A673 (cell line): ENCODE results near the gene SERINC3. TPM values are rescaled to one million over a fixed set of nuclear protein-coding genes. Genes with fewer than 3 reads are reported as not detected.

ENCODE experiments used
- BruUV-seq: library from RNA; stranded (reverse); fragments of 400-500 nt; replicated peaks from 2 replicates; lab custom pipeline; 2021; lab: Mats Ljungman, UMichigan
- CTCF ChIA-PET: fragments of 300-600 bp; sonication (Branson Sonifier 250); formaldehyde crosslinking; loops from one replicate; lab custom pipeline; 2022; ENCODE audit warnings: antibody characterized with exemption; lab: Charles Lee
- POLR2A ChIA-PET: fragments of 300-600 bp; sonication (Branson Sonifier 250); formaldehyde crosslinking; loops from one replicate; lab custom pipeline; 2022; ENCODE audit warnings: antibody characterized with exemption; ENCODE audit not compliant: low non-redundant PET; lab: Charles Lee
- DNase-seq: peaks from one replicate; pipeline ENCODE4 v3.0.0-alpha.2; 2015; ENCODE audit warnings: low spot score
- H3K27ac ChIP-seq: fragments of 200-600 bp; sonication (generic); 2 replicates; pipeline ENCODE4 v1.5.1; 2016; ENCODE audit warnings: mixed run types, low read depth, mild to moderate bottlenecking, mixed read lengths, antibody characterized with exemption, low read length; ENCODE audit not compliant: poor library complexity, severe bottlenecking
- H3K27me3 ChIP-seq: fragments of 200-600 bp; sonication (generic); replicated peaks from 2 replicates; pipeline ENCODE4 v1.6.1; 2017; ENCODE audit warnings: mixed run types, low read depth, mild to moderate bottlenecking, mixed read lengths, antibody characterized with exemption, low read length; ENCODE audit not compliant: insufficient read depth, poor library complexity
- H3K36me3 ChIP-seq: fragments of 200-600 bp; sonication (generic); 2 replicates; pipeline ENCODE4 v1.6.1; 2016; ENCODE audit warnings: mixed run types, mild to moderate bottlenecking, mixed read lengths, antibody characterized with exemption, low read length; ENCODE audit not compliant: insufficient read depth, poor library complexity, severe bottlenecking
- H3K4me1 ChIP-seq: fragments of 200-600 bp; sonication (generic); 2 replicates; pipeline ENCODE4 v1.6.1; 2017; ENCODE audit warnings: mixed run types, mild to moderate bottlenecking, mixed read lengths, antibody characterized with exemption, low read length; ENCODE audit not compliant: insufficient read depth, poor library complexity, severe bottlenecking
- H3K4me3 ChIP-seq: fragments of 200-600 bp; sonication (generic); 2 replicates; pipeline ENCODE4 v1.5.1; 2016; ENCODE audit warnings: low read depth, mixed run types, mild to moderate bottlenecking, mixed read lengths, low read length; ENCODE audit not compliant: poor library complexity, severe bottlenecking
- H3K9me3 ChIP-seq: fragments of 200-600 bp; sonication (generic); 2 replicates; pipeline ENCODE4 v1.6.1; 2016; ENCODE audit warnings: mixed run types, low read depth, mild to moderate bottlenecking, mixed read lengths, antibody characterized with exemption, low read length; ENCODE audit not compliant: poor library complexity, severe bottlenecking
- EZH2 ChIP-seq: fragments of 200-600 bp; sonication (generic); IDR thresholded peaks from 2 replicates; pipeline ENCODE4 v1.6.1; 2017; ENCODE audit warnings: borderline replicate concordance, low read depth, mild to moderate bottlenecking, mixed read lengths, antibody characterized with exemption, low read length; ENCODE audit not compliant: poor library complexity, severe bottlenecking
- intact Hi-C: fragments of 100-400 bp; cut with micrococcal nuclease; formaldehyde crosslinking; loops from one replicate; pipeline ENCODE4 v1.10.0; 2022; ENCODE audit not compliant: unreplicated experiment
- total RNA-seq: library from RNA; stranded (reverse); gene quantifications from 2 replicates; pipeline ENCODE4 v1.2.3, GENCODE V29; 2021
- TF ChIP-seq, protein P1 (sequence below): fragments of 300-800, 200-600 bp; sonication (generic); conservative IDR thresholded peaks from 2 replicates; pipeline ENCODE4 v1.5.1; 2017; ENCODE audit warnings: low read depth, mild to moderate bottlenecking, antibody characterized with exemption, low read length, moderate library complexity, mixed read lengths

Gene SERINC3
- total RNA-seq, 1 experiment from 2014 or later = 50.5 TPM

DNA sequence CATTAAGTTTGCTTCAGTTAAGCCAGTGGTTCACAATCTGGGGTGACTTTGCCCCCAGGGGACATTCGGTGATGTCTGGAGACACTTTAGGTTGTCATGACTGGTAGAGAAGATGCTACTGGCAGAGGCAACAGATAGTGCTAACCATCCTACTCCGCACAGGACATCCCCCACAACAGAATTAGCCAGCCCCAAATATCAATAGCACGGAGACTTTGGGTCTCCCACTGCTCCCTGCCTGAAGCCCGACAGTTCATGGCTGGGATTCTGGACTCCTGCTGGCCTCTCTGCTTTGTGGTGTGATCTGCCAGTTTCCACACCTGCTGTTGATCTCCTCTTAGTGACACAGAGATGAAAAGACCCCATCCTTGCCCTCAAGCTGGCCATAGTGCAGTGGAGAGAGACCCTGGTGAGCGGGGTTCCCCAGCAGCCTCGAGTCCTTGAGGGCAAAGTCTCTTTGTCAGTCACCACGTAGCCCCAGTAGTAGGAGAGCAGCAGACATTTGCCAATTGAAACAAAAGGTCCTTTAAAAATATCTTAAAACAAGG is 70.9 kb downstream of the SERINC3 start:
- Histone ChIP-seq H3K27ac (no peak overlapping the region), H3K4me3 (no peak overlapping the region), H3K9me3 (no peaks in the 10 kb centered on the region), H3K36me3 (no peaks in the 10 kb centered on the region), H3K27me3 (no peaks in the 10 kb centered on the region), H3K4me1 (no peaks in the 10 kb centered on the region)
- CTCF ChIA-PET = no interaction called here
- no peak for TF ChIP-seq EZH2
- TF ChIP-seq, protein P1, sequence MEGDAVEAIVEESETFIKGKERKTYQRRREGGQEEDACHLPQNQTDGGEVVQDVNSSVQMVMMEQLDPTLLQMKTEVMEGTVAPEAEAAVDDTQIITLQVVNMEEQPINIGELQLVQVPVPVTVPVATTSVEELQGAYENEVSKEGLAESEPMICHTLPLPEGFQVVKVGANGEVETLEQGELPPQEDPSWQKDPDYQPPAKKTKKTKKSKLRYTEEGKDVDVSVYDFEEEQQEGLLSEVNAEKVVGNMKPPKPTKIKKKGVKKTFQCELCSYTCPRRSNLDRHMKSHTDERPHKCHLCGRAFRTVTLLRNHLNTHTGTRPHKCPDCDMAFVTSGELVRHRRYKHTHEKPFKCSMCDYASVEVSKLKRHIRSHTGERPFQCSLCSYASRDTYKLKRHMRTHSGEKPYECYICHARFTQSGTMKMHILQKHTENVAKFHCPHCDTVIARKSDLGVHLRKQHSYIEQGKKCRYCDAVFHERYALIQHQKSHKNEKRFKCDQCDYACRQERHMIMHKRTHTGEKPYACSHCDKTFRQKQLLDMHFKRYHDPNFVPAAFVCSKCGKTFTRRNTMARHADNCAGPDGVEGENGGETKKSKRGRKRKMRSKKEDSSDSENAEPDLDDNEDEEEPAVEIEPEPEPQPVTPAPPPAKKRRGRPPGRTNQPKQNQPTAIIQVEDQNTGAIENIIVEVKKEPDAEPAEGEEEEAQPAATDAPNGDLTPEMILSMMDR = no peak
- no TSS peak for BruUV-seq
- no peak for DNase-seq
- intact Hi-C loops = no loop called here
- POLR2A ChIA-PET = no interaction called here

DNA sequence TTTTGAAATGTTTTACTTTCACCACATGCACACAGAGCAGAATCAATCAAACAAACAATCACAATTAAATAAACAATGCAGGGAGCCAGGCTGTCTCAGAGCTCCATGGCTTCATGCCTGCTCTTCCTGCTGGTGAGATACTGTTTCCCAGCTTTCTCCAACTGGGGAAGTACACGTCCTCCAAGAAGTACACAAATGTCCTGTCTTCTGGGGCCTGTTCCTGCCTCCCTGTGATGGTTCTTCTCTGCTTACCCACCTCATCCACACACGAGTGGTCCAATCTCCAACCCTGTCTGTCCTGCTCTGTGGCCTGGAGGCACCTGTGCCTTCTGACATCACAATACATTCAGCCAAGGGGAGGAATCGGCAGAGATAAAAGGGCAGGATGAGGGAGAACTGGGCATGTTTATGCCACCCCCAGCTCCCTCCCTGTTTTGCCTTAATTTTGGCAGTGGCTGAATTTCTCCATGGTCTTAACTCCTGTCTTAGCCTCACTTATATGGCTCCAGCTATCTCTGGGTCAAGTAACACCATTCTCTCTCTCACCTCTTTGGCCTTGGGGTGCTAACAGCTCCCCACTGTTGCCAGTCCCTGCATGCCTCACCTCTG is 71.5 kb downstream of the SERINC3 start:
- Histone ChIP-seq H3K27me3 (no peaks in the 10 kb centered on the region), H3K4me1 (no peaks in the 10 kb centered on the region), H3K27ac (no peak overlapping the region), H3K4me3 (no peak overlapping the region), H3K36me3 (no peaks in the 10 kb centered on the region), H3K9me3 (no peaks in the 10 kb centered on the region)
- CTCF ChIA-PET = interaction anchor here (0.6 kb wide), 1 partner anchor 1235 kb away, joined by 9 read pairs; no protein-coding TSS in a partner anchor
- no peak for DNase-seq
- no peak for TF ChIP-seq EZH2
- TF ChIP-seq, protein P1 = no peak
- intact Hi-C loops = no loop called here
- POLR2A ChIA-PET = no interaction called here
- BruUV-seq = no TSS peak

DNA sequence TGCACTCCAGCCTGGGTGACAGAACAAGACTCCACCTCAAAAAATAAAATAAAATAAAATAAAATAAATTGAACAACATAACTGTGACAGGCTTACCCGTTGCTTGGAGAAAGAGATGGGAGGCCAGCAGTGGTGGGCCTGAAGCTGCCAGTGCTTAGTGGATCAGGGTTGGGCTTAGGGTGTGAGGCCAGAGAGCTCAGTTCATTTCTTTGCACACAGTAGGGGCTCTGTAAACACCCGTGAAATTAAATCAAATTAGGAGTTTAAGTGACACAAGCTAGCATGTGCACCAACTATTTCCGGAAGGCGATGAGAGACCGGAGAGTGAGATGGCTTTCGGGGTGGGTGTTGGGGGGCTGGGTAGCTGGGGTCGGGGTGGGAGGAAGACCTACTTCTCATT is 72.0 kb downstream of the SERINC3 start:
- Histone ChIP-seq H3K4me1 (no peaks in the 10 kb centered on the region), H3K27ac (no peak overlapping the region), H3K4me3 (no peak overlapping the region), H3K9me3 (no peaks in the 10 kb centered on the region), H3K36me3 (no peaks in the 10 kb centered on the region), H3K27me3 (no peaks in the 10 kb centered on the region)
- no peak for TF ChIP-seq EZH2
- TF ChIP-seq, protein P1 = no peak
- intact Hi-C loops = no loop called here
- CTCF ChIA-PET = interaction anchor here (0.6 kb wide), 1 partner anchor 1235 kb away, joined by 9 read pairs; no protein-coding TSS in a partner anchor
- POLR2A ChIA-PET = no interaction called here
- DNase-seq = no peak
- no TSS peak for BruUV-seq
